ENCODE measurements around the gene COPS9.

COPS9 gene

DNA sequence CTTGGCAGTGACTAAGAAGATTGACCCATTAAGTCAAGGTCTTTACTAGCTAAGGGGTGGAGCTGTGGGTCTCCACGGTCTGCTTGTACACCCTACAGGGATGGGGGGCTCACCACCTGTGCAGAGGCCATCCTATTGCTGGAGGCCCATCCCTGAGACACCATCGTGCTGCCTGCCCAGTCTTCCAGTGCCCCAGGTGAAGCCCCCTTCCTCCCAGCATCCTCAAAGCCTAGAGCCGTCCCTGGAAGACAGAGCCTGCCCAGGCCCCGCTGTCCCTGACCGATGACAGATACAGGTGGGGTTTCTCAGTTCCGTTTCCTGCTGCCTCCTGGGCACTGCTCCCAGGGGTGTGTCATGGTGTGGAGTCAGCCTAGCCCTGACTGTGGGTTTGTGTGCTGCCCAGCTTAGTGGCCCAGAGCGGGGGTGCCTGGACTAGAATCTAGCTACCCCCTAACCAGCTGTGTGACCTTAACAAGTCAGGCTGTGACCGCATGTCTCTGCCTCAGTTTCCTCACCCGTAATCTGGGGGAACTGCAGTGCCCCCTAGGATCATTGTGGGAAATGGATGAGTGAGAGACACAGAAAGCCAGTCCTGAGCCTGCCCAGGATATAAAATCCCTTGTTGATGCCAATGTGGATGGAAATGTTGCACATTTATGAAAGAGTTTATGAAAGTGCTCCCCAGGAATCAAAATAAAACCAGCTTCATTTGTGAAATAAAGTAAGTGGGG is 2.3 kb upstream of the COPS9 start:
- Mint-ChIP-seq H3K27me3 (ENCODE audit: low read depth, poor library complexity) (peaks cover 44% of the 10 kb centered on the region), H3K9me3 (no peaks in the 10 kb centered on the region), H3K36me3 (ENCODE audit: low read depth) (peaks cover 5% of the 10 kb centered on the region), H3K4me1 (peaks cover 54% of the 10 kb centered on the region), H3K27ac (no peak overlapping the region), H3K4me3 (no peak overlapping the region)
- no peak for DNase-seq
- TF ChIP-seq, protein P1, sequence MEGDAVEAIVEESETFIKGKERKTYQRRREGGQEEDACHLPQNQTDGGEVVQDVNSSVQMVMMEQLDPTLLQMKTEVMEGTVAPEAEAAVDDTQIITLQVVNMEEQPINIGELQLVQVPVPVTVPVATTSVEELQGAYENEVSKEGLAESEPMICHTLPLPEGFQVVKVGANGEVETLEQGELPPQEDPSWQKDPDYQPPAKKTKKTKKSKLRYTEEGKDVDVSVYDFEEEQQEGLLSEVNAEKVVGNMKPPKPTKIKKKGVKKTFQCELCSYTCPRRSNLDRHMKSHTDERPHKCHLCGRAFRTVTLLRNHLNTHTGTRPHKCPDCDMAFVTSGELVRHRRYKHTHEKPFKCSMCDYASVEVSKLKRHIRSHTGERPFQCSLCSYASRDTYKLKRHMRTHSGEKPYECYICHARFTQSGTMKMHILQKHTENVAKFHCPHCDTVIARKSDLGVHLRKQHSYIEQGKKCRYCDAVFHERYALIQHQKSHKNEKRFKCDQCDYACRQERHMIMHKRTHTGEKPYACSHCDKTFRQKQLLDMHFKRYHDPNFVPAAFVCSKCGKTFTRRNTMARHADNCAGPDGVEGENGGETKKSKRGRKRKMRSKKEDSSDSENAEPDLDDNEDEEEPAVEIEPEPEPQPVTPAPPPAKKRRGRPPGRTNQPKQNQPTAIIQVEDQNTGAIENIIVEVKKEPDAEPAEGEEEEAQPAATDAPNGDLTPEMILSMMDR (IDR thresholded peaks at IDR 0.05) = no peak

DNA sequence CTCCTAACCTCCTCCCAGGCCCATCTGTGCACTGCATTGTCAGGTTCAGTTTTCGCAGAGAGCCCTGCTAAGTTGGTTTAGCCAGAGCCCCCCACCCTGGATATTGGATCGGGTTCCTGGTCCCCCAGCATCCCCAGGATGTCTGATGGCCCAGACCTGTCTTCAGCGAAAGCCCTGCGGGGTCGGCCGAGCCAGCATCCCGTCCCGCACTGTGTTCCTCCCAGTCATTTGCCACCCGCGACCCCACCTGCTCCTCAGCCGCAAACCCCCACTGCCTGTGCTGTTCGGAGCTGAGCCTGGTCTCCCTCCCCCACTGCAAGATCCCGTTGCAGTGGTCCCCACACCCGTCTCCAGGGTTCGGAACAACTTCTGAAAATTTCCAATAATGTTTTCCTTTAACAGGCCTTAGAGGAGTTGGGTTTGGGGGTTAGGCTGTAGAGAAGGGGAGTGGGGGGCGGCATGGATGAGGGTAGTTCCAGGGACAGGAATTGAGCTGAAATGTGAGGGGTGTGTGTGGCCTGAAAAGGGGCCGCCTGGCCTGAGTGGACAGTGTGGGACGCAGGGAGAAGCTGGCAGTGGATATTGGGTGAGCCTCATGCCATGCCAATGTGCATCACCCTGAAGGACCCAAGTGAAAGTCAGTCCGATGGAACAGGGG is 1.6 kb upstream of the COPS9 start:
- Mint-ChIP-seq H3K27ac (no peak overlapping the region), H3K27me3 (ENCODE audit: low read depth, poor library complexity) (peaks cover 40% of the 10 kb centered on the region), H3K9me3 (no peaks in the 10 kb centered on the region), H3K4me3 (peak overlapping the region; percentile 92), H3K36me3 (ENCODE audit: low read depth) (peaks cover 5% of the 10 kb centered on the region), H3K4me1 (peaks cover 54% of the 10 kb centered on the region)
- DNase-seq = no peak
- TF ChIP-seq, protein P1 (IDR thresholded peaks at IDR 0.05) = no peak

DNA sequence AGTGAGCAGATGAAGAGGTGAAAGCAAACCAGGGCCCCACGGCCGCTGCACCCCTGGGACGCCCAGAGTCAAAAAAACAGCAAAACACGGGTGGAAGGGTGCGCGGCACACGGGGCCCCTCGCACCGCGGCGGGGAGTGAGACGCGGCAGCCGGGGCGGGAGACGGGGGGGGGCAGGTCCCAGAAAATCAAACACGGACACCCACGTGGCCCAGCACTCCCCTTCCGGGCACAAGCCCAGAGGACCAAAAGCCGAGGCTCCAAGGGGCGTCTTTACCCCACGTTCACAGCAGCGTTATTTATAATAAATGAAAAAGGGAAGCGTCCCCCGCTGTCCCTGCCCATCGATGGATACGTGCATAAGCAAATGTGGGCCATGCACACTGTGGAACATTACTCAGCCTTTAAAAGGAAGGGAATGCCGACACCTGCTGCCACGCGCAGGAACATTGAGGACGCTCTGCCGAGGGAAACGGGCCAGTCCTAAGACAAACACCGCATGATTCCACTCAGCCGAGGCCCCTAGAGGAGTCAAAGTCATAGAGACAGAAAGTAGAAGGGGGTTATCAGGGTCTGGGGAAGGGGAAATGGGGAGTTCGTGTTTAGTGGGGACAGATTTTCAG is 677 bp upstream of the COPS9 start:
- Mint-ChIP-seq H3K27ac (no peak overlapping the region), H3K4me3 (peak overlapping the region; percentile 92), H3K9me3 (no peaks in the 10 kb centered on the region), H3K36me3 (ENCODE audit: low read depth) (peaks cover 9% of the 10 kb centered on the region), H3K27me3 (ENCODE audit: low read depth, poor library complexity) (peaks cover 34% of the 10 kb centered on the region), H3K4me1 (peaks cover 54% of the 10 kb centered on the region)
- TF ChIP-seq, protein P1 (IDR thresholded peaks at IDR 0.05) = no peak
- no peak for DNase-seq

DNA sequence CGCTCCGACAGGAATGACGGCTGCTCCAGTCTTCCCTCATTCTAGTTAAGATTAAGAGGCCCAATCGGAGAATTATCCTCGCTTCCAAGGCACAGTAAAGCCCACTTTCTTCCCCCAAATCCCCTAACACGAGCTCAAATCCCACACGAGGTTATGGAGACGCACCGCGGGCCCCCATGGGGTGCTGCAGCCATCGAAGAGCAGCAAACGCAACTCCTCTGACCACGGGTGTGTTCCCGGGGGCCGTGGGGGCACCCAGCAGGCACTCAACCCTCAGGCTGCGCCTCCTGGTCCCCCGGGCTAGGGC is 446 bp downstream of the COPS9 start:
- Mint-ChIP-seq H3K27me3 (ENCODE audit: low read depth, poor library complexity) (peaks cover 28% of the 10 kb centered on the region), H3K9me3 (no peaks in the 10 kb centered on the region), H3K36me3 (ENCODE audit: low read depth) (peaks cover 17% of the 10 kb centered on the region), H3K4me3 (peak overlapping the region; percentile 92), H3K4me1 (peaks cover 47% of the 10 kb centered on the region), H3K27ac (no peak overlapping the region)
- TF ChIP-seq, protein P1 (IDR thresholded peaks at IDR 0.05) = no peak
- no peak for DNase-seq

DNA sequence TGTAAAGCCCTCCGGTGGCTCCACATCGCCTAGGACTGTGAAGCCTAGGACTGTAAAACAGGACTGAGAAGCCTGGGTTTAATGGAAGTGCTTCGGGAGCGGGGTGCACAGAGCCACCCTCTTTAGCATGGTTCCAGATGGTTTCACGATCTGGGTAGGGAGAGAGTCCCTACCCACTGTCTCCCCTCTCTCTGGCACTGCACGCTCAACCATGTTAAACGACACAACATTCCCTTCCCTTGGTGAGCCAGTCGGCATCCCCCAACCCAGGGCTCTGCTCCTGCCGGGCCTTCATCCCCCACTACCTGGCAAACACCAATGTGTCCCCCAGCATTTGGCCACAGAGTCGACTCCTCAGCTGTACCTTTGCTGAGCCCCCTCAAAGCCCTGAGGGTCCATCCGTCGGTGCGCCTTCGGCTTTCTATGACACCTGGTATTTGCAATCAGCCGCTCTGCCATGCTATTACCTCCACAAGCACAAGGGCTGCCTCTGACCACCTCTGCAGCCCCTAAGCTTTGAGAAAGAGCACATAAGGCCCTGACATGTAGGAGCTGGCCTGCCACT is 1.1 kb downstream of the COPS9 start:
- Mint-ChIP-seq H3K36me3 (ENCODE audit: low read depth) (peaks cover 21% of the 10 kb centered on the region), H3K27me3 (ENCODE audit: low read depth, poor library complexity) (peaks cover 28% of the 10 kb centered on the region), H3K4me1 (peaks cover 41% of the 10 kb centered on the region), H3K9me3 (no peaks in the 10 kb centered on the region), H3K27ac (no peak overlapping the region), H3K4me3 (peak overlapping the region; percentile 92)
- DNase-seq = no peak
- TF ChIP-seq, protein P1 (IDR thresholded peaks at IDR 0.05) = no peak

Data from nephron progenitor cell (in vitro differentiated cells).